ENCODE results near the gene HGFAC.

GRCh38 chr4:3421470-3421869 lies 20.3 kb upstream of the HGFAC start:
- TF ChIP-seq CTCF (IDR thresholded peaks at IDR 0.05): no peak
- TF ChIP-seq EZH2 (IDR thresholded peaks at IDR 0.05): no peak
